Progenitor cell of endocrine pancreas (in vitro differentiated cells): ENCODE results near the gene HSD3B7. TPM values are rescaled to one million over a fixed set of nuclear protein-coding genes. Genes with fewer than 3 reads are reported as not detected.

Source experiments
- DNase-seq: peaks from one replicate; pipeline ENCODE4 v3.0.0; 2021; ENCODE audit warnings: low spot score; ENCODE audit not compliant: unreplicated experiment
- H3K27ac Mint-ChIP-seq: 2 replicates; pipeline ENCODE4 v1.8.0; 2021; ENCODE audit warnings: mild to moderate bottlenecking, moderate library complexity, mixed read lengths
- H3K27me3 Mint-ChIP-seq: 2 replicates; pipeline ENCODE4 v1.8.0; 2021; ENCODE audit warnings: mixed read lengths
- H3K36me3 Mint-ChIP-seq: 2 replicates; pipeline ENCODE4 v1.8.0; 2022; ENCODE audit warnings: mixed read lengths; ENCODE audit not compliant: insufficient read depth
- H3K4me1 Mint-ChIP-seq: 2 replicates; pipeline ENCODE4 v1.8.0; 2021; ENCODE audit warnings: low read depth, mixed read lengths
- H3K4me3 Mint-ChIP-seq: 2 replicates; pipeline ENCODE4 v1.8.0; 2021; ENCODE audit warnings: low read depth, mild to moderate bottlenecking, moderate library complexity, mixed read lengths
- H3K9me3 Mint-ChIP-seq: 2 replicates; pipeline ENCODE4 v1.8.0; 2021; ENCODE audit warnings: low read depth, mixed read lengths
- CTCF ChIP-seq: fragments of 200-600 bp; sonication (generic); IDR thresholded peaks from one replicate; pipeline ENCODE4 v1.5.0; 2021; ENCODE audit warnings: antibody characterized with exemption, mild to moderate bottlenecking; ENCODE audit not compliant: unreplicated experiment
- total RNA-seq: library from RNA; stranded (reverse); gene quantifications from 2 replicates; pipeline ENCODE4 v1.2.1, GENCODE V29; 2021

Gene HSD3B7
- total RNA-seq, 1 donor from 2014 or later: 5.5 TPM

GRCh38 chr16:30953111-30953510, 31.9 kb upstream of the HSD3B7 start:
- peaks cover 12% of the 10 kb centered on the region for H3K4me1 Mint-ChIP-seq
- H3K4me3 Mint-ChIP-seq: no peak overlapping the region
- no peaks in the 10 kb centered on the region for H3K36me3 Mint-ChIP-seq
- no peak overlapping the region for H3K27ac Mint-ChIP-seq
- TF ChIP-seq CTCF: no peak
- H3K27me3 Mint-ChIP-seq: no peaks in the 10 kb centered on the region
- DNase-seq: no peak
- no peaks in the 10 kb centered on the region for H3K9me3 Mint-ChIP-seq

- TF ChIP-seq CTCF: peak; percentile 76
- H3K4me3 Mint-ChIP-seq: no peak overlapping the region
- H3K36me3 Mint-ChIP-seq: no peaks in the 10 kb centered on the region
- H3K27me3 Mint-ChIP-seq: no peaks in the 10 kb centered on the region
- no peaks in the 10 kb centered on the region for H3K9me3 Mint-ChIP-seq
- DNase-seq: peak; percentile 69
- H3K4me1 Mint-ChIP-seq: peaks cover 15% of the 10 kb centered on the region
- H3K27ac Mint-ChIP-seq: peak overlapping the region; percentile 64
Observed at GRCh38 chr16:30953511-30954124, 31.4 kb upstream of the HSD3B7 start.

DNA sequence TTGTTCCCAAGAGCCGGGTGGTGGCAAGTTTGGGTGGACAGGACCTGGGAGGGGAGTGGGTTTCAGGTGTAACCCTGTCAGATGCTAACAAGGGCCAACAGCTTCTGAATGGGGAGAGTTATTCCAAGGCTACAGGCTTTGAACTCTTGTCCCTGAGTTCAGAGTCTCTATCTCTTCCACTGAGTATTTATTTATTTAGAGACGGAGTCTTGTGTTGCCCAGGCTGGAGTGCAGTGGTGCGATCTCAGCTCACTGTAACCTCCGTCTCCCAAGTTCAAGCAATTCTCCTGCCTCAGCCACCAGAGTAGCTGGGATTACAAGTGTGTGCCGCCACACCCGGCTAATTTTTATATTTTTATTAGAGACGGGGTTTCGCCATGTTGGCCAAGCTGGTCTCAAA, 30.0 kb upstream of the HSD3B7 start:
- peaks cover 13% of the 10 kb centered on the region for H3K4me1 Mint-ChIP-seq
- H3K27me3 Mint-ChIP-seq: no peaks in the 10 kb centered on the region
- H3K9me3 Mint-ChIP-seq: no peaks in the 10 kb centered on the region
- H3K27ac Mint-ChIP-seq: no peak overlapping the region
- DNase-seq: no peak
- H3K36me3 Mint-ChIP-seq: peaks cover 2% of the 10 kb centered on the region
- no peak for TF ChIP-seq CTCF
- H3K4me3 Mint-ChIP-seq: peak overlapping the region; percentile 7

GRCh38 chr16:30956601-30957455, 28.2 kb upstream of the HSD3B7 start:
- H3K27ac Mint-ChIP-seq: peak overlapping the region; percentile 100
- peaks cover 9% of the 10 kb centered on the region for H3K4me1 Mint-ChIP-seq

More at GRCh38 chr16:30956601-30957455, 28.2 kb upstream of the HSD3B7 start:
- Mint-ChIP-seq H3K4me3 (peak overlapping the region; percentile 95), H3K9me3 (no peaks in the 10 kb centered on the region), H3K27me3 (no peaks in the 10 kb centered on the region), H3K36me3 (peaks cover 9% of the 10 kb centered on the region)
- peak; percentile 77 for DNase-seq
- TF ChIP-seq CTCF: peak; percentile 35
